Fibroblast of pulmonary artery (primary cell): ENCODE measurements around the gene WDR86.

Source experiments
- DNase-seq: peaks from one replicate; pipeline ENCODE4 v3.0.0-alpha.2; 2010; ENCODE audit warnings: low read depth
- H3K4me3 ChIP-seq: replicated peaks from 2 replicates; pipeline ENCODE4 v1.5.1; 2011; ENCODE audit warnings: low read depth, mild to moderate bottlenecking, control low read depth, low read length, moderate library complexity
- CTCF ChIP-seq: IDR thresholded peaks from 2 replicates; pipeline ENCODE4 v1.5.1; 2011; ENCODE audit warnings: mild to moderate bottlenecking, control low read depth, low read length, inconsistent platforms; ENCODE audit errors: missing control alignments

WDR86 gene

DNA sequence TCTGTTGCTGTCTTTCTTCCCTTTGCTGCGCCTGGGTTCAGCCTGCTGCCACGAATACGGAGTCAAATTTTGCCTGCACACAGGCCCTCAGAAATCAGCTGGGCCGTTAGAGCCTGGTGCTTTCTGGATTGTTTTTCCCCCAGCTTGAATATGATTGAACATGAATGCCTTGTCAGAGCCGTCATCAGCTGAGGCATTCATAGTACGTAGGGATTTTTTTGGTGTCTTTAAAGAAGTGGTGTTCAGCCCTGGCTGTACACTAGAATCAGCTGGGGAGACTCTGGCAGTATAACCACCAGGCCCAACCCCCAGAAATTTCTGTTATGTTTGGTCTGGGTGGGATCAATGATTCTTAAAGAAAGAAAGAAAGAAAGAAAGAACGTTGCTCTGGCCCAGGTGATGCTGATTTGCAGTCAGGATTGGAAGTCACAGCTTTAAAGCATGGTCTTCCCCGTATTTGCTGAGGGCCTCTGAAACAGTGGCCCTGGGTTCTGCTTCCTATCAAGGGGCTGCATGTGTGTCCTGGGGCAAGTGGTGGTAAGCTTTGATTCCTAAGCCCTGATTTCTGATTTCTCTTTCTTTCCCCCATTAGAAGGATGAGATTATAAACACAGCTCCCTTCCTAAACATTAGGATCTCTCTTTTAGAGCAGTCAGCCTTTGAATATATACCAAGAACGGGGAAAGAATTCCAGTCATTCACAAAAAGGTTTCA, 43.5 kb downstream of the WDR86 start:
- TF ChIP-seq CTCF: no peak
- no peak for DNase-seq
- H3K4me3 ChIP-seq: no peak overlapping the region

DNA sequence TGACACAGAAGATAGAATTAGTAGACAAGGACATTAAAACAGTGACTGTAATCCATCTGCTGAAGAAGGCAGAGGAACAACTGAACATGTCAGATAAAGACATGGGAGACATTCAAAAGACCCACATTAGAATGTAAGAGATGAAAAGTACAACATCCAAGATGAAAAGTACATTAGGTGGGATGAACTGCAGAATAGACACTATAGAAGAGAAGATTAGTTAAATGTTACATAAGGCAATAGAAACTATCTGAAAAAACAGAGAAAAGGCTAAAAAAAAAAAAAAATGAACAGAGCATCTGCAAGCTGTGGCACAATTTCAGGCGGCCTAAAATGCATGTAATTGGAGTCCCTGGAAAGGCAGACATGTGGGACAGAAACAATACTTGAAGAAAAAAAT, 46.7 kb downstream of the WDR86 start:
- no peak for TF ChIP-seq CTCF
- DNase-seq: no peak
- no peak overlapping the region for H3K4me3 ChIP-seq

DNA sequence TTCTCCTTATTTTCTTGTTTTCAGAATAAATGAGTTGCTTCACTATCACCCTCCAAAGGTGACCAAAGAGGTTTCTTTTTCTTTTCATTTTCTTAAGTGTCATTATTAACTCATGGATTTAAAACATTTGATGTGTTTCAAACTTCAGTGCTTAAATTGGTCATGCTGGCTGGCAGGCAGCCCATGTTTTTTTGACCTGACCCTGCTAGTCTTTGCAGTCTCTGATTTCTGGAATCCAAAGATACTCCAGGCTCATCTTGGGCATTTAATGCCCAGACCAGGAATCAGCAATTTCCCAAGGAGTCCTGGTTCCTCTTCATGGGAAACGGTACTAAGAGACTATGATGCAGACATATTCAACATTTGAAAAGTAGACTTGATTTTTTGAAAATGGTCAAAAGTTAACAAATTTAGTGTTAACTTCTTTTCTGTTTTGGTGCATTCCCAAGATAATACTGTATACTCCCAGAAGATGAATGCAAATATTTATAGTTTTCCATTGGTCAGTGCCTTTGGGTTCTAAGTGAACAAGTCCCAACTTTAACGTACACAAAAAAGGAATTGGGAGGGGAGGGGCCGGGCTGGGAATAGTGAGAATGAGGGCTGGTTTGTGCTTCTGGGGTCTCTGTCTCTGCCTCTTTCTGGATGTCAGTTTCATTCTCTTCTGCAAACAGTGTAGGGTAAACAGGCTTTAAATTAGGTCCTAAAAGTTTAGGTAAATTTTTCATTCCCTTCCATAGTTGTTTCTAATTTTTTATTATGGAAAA, 48.5 kb downstream of the WDR86 start:
- no peak overlapping the region for H3K4me3 ChIP-seq
- TF ChIP-seq CTCF: no peak
- no peak for DNase-seq

DNA sequence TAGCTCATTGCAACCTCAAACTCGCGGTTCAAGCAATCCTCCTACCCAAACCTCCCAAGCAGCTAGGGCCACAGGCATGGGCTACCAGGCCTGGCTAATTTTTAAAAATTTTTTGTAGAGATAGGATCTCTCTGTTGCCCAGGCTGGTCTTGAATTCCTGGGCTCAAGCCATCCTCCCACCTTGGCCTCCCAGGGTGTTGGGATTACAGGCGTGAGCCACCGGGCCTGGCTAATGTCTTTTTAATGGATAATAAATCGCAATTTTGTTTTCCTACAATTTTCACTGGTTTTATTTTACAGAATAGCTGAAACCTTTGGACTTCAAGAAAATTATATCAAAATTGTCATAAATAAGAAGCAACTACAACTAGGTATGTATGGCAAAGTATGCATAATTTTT, 57.3 kb downstream of the WDR86 start:
- no peak for TF ChIP-seq CTCF
- DNase-seq: no peak
- no peak overlapping the region for H3K4me3 ChIP-seq

DNA sequence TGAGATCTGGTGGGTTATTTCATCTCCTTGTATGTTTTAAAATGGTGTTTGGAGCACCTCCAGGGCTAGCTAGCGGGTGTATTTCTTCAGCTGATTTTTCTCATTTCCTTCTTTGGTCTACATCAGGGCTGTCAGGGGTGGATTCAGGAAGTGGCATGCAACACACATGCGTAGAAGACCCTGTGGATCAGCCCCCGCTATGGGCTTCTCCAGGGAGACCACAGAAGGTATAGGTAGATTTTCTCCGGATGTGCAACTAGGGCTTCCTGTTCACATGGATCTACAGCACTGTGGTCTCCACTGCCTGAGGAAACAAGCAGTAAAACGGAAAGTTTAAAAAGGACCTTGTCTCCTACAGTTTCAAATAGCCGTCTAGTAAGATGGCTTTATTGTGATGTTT, 57.9 kb downstream of the WDR86 start:
- no peak overlapping the region for H3K4me3 ChIP-seq
- no peak for TF ChIP-seq CTCF
- DNase-seq: no peak

- TF ChIP-seq CTCF: no peak
- DNase-seq: no peak
- no peak overlapping the region for H3K4me3 ChIP-seq
Observed at GRCh38 chr7:151351027-151351426, 58.8 kb downstream of the WDR86 start.

DNA sequence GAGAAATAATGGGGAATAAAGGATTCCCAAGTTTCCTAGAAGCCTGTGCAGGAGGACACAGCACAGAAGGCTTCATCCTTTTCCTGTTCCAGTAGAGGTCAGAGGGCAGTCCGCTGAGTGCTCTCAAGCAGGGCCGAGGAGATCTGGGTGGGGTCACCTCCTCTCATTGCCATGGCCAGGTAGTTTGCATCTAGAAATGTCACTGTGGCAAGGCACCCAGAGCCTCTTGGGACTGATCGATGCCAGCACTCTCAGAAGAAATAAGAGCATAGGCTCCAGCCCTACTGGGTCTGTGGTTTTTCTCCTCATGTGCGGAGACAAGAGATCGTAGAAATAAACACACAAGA, 60.4 kb downstream of the WDR86 start:
- H3K4me3 ChIP-seq: no peak overlapping the region
- TF ChIP-seq CTCF: no peak
- DNase-seq: no peak
